ENCODE data around the gene SPP2.

DNA sequence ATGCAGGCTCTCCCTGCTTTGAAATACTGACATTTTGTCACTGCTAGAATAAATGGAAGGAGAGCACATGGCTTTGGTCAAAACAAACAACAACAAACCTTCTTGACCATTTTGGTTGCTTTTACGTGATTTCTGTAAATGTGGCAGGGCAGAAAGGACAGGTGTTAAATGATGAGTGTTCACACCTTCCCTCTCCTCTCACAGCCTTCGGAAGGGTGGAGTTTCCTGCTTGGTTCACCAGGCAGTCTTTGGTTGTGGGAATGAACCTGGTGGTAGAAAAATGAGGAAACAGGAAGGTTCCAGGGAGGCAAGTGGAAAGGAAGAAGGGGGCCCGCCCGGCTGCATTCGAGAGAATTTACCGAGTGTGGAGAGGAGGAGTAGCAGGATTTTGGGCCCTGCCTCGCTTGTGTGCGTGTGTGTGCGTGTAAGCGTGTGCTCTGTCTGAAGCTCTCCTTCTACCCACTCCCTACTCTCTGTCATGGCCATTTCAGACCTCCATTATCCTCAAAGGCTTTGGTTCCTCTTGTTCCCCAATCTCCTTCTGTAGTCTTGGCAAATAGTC, 23.7 kb upstream of the SPP2 start:
- TF ChIP-seq SIRT6 (IDR thresholded peaks at IDR 0.05; ENCODE audit: low read length) = no peak
- no peak for TF ChIP-seq YY1 (IDR thresholded peaks at IDR 0.05; ENCODE audit: low read depth, low read length)
- TF ChIP-seq CHD2 (IDR thresholded peaks at IDR 0.05; ENCODE audit: low read length) = no peak
- no peak for TF ChIP-seq POLR2AphosphoS5 (IDR thresholded peaks at IDR 0.05; ENCODE audit: low read depth, low read length)
- no peak for TF ChIP-seq EGR1 (IDR thresholded peaks at IDR 0.05; ENCODE audit: borderline replicate concordance, low read depth, low read length)
- no peak for TF ChIP-seq CREB1 (IDR thresholded peaks at IDR 0.05)

Data from H1 (cell line).